ENCODE data around the gene NDUFB3.
A peak's percentile ranks its signal among the peaks of the same experiment; 100 is the strongest.

Gene NDUFB3

DNA sequence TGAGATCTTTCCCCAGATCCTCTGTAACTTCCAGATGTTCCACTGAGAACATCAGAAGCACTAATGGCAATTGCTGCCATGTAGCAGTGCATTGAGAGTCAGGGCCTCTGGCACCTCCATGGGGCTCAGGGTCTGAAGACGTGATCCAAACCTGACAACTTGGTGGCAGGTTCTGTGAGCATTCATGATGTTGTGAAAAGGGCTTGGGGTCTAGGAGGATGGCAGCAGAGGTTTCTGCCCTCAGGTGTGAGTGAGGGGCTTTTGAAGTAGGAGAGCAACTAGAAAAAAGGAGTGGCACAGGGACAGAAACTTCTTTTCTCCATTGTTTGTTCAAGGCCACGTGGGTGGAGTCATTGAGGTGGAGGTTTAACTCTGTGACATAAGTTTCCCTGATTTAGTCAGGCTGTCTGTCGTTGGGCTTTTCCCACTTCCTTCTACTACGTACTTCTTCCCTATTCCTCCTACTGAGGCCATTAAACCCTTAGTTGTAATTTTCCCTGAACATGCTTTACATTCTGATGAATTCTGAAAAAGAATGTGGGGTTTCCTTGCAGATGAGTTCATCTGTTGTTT is 57.2 kb downstream of the NDUFB3 start:
- DNase-seq (ENCODE audit: low spot score) = peak; percentile 71

DNA sequence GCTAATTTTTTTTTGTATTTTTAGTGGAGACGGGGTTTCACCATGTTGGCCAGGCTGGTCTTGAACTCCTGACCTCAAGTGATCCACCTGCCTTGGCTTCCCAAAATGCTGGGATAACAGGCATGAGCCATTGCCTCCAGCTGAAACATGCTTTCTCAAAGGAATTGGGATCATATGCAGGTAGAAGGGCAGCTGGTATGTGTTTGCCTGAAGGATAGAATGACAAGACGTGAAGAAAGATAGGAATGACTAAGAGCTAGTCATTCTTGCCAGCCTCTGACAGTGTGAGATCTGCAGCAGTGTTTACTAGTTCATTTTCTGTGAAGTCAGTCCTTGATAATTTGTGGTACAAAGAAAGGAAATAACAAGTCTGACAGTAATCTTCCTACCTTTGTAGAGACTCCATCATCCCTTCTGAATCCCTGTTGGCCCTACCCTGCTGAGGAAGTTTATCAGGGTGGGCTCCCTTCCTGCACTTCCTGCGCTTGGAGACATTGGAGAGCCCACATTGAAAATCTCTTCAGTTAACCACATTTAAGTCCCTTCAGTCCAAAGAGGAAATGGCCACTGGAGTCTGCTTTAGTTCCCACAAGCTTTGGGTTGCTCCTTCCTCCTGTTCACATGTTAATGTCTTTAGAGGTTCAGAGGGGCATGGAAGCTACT is 58.9 kb downstream of the NDUFB3 start:
- peak; percentile 78 for DNase-seq (ENCODE audit: low spot score)

DNA sequence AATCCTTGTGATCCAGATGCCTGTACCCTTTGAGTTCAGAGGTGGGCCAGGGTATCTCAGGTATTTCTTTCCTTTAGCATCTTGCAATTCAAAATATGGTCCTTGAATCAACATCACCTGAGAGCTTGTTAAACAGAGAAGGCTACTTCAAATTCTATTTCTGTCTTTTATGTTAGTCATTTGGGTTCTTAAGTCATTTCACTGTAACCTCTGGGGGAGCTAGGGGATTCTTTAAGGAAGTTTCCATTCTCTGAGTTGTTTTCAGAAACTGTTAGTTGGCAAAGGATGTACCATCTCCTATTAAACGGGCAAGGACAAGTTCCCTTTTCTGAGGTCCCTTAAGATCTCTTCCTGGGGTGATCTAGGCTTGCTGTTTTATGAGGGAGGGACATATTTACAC is 60.7 kb downstream of the NDUFB3 start:
- DNase-seq (ENCODE audit: low spot score) = peak; percentile 30
